Measurements from ENCODE around the gene BSN. TPM values are rescaled to one million over a fixed set of nuclear protein-coding genes. Genes with fewer than 3 reads are reported as not detected.

The BSN gene
- polyA plus RNA-seq, 2 of the 4 experiments (the other 2 are of a cell fraction): 0.04 to 0.08 TPM

DNA sequence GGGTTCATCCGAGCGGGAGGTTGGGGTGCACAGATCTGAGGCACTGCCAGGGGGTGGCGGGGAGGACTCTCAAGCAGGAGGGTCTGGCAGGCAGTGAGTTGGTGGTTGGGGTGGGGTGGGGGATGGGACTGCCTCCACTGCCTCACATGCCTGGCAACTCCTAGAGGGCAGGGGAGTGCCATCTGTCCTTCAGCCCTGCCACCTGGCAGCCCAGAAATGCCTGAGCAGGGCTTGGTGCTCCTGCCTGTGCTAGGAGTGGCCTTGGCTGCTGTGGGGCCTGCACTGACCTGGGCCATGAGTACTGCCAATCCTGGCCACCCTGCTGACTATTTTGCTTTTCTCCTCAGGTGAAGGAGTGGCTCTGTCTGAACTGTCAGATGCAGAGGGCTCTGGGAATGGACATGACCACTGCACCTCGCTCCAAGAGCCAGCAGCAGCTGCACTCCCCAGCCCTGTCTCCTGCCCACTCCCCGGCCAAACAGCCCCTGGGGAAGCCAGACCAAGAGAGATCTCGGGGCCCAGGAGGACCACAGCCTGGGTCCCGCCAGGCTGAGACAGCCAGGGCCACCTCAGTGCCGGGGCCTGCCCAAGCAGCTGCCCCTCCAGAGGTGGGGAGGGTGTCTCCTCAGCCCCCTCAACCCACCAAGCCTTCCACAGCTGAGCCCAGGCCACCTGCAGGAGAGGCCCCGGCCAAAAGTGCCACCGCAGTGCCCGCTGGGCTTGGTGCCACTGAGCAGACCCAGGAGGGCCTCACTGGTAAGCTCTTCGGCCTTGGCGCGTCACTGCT is 87.8 kb downstream of the BSN start:
- ChIA-PET POLR2A (no interaction called here), CTCF (interaction anchor here (1.3 kb wide), 1 partner anchor 30 kb away, joined by 5 read pairs; no protein-coding TSS in a partner anchor)
- no peak for DNase-seq (ENCODE audit: low read depth in 1 of 2, low spot score in 1 of 2)
- TF ChIP-seq FOXS1 (CRISPR knock-in tag; IDR thresholded peaks at IDR 0.05): no peak
- TF ChIP-seq SMC3 (IDR thresholded peaks at IDR 0.05): no peak
- TF ChIP-seq ELK1 (IDR thresholded peaks at IDR 0.05; ENCODE audit: low read depth, low read length): no peak
- TF ChIP-seq NFE2L2 (conservative IDR thresholded peaks at IDR 0.05; ENCODE audit: low read length): no peak
- no peak for TF ChIP-seq KDM1A (IDR thresholded peaks at IDR 0.05; ENCODE audit: low read depth)
- no peak for TF ChIP-seq HES2 (IDR thresholded peaks at IDR 0.05)
- TF ChIP-seq, protein P1, sequence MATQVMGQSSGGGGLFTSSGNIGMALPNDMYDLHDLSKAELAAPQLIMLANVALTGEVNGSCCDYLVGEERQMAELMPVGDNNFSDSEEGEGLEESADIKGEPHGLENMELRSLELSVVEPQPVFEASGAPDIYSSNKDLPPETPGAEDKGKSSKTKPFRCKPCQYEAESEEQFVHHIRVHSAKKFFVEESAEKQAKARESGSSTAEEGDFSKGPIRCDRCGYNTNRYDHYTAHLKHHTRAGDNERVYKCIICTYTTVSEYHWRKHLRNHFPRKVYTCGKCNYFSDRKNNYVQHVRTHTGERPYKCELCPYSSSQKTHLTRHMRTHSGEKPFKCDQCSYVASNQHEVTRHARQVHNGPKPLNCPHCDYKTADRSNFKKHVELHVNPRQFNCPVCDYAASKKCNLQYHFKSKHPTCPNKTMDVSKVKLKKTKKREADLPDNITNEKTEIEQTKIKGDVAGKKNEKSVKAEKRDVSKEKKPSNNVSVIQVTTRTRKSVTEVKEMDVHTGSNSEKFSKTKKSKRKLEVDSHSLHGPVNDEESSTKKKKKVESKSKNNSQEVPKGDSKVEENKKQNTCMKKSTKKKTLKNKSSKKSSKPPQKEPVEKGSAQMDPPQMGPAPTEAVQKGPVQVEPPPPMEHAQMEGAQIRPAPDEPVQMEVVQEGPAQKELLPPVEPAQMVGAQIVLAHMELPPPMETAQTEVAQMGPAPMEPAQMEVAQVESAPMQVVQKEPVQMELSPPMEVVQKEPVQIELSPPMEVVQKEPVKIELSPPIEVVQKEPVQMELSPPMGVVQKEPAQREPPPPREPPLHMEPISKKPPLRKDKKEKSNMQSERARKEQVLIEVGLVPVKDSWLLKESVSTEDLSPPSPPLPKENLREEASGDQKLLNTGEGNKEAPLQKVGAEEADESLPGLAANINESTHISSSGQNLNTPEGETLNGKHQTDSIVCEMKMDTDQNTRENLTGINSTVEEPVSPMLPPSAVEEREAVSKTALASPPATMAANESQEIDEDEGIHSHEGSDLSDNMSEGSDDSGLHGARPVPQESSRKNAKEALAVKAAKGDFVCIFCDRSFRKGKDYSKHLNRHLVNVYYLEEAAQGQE (IDR thresholded peaks at IDR 0.05): no peak
- Histone ChIP-seq H3K4me3 (no peak overlapping the region), H3K27ac (no peak overlapping the region), H3K9me3 (no peaks in the 10 kb centered on the region), H3K4me1 (peaks cover 10% of the 10 kb centered on the region; the same call in 2 of the 3 replicates), H3K4me2 (no peak overlapping the region)
- no peak for ATAC-seq
- FAIRE-seq: no peak
- 79% methylated on average over 6 of the region's 14 CpGs for WGBS (ENCODE audit: missing lambda C conversion rate)

GRCh38 chr3:49642708-49643145 is 88.5 kb downstream of the BSN start:
- WGBS (ENCODE audit: missing lambda C conversion rate): 60% methylated on average over 1 of the region's 9 CpGs
- ATAC-seq (no peak), DNase-seq (ENCODE audit: low read depth in 1 of 2, low spot score in 1 of 2) (no peak), FAIRE-seq (no peak)
- H3K27ac ChIP-seq: no peak overlapping the region
- H3K4me2 ChIP-seq: no peak overlapping the region
- ChIA-PET CTCF (interaction anchor here (1.3 kb wide), 1 partner anchor 29 kb away, joined by 5 read pairs; no protein-coding TSS in a partner anchor), POLR2A (no interaction called here)
- peaks cover 10% of the 10 kb centered on the region; the same call in 2 of the 3 replicates for H3K4me1 ChIP-seq
- H3K9me3 ChIP-seq: no peaks in the 10 kb centered on the region
- no peak overlapping the region for H3K4me3 ChIP-seq
- TF ChIP-seq ZNF302 (CRISPR knock-in tag; IDR thresholded peaks at IDR 0.05): no peak
- TF ChIP-seq FOSL2 (IDR thresholded peaks at IDR 0.05): no peak
- TF ChIP-seq FOSL2 (CRISPR knock-in tag; IDR thresholded peaks at IDR 0.05): no peak
- TF ChIP-seq RNF2 (IDR thresholded peaks at IDR 0.05; ENCODE audit: borderline replicate concordance, low read depth): no peak
- TF ChIP-seq KDM1A (IDR thresholded peaks at IDR 0.05; ENCODE audit: low read depth): no peak
- TF ChIP-seq, protein P2, sequence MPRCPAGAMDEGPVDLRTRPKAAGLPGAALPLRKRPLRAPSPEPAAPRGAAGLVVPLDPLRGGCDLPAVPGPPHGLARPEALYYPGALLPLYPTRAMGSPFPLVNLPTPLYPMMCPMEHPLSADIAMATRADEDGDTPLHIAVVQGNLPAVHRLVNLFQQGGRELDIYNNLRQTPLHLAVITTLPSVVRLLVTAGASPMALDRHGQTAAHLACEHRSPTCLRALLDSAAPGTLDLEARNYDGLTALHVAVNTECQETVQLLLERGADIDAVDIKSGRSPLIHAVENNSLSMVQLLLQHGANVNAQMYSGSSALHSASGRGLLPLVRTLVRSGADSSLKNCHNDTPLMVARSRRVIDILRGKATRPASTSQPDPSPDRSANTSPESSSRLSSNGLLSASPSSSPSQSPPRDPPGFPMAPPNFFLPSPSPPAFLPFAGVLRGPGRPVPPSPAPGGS (IDR thresholded peaks at IDR 0.05): no peak
- no peak for TF ChIP-seq GATA3 (IDR thresholded peaks at IDR 0.05; ENCODE audit: borderline replicate concordance)
- no peak for TF ChIP-seq JUN (IDR thresholded peaks at IDR 0.05)

- Histone ChIP-seq H3K4me1 (no peaks in the 10 kb centered on the region), H3K27ac (no peak overlapping the region), H3K4me3 (no peak overlapping the region), H3K4me2 (no peak overlapping the region), H3K9me3 (no peaks in the 10 kb centered on the region)
- 66% methylated on average over 7 of the region's 8 CpGs for WGBS (ENCODE audit: missing lambda C conversion rate)
- DNase-seq (ENCODE audit: low read depth in 1 of 2, low spot score in 1 of 2) (no peak), ATAC-seq (no peak), FAIRE-seq (no peak)
- ChIA-PET POLR2A (no interaction called here), CTCF (interaction anchor here (1.8 kb wide), 1 partner anchor 106 kb away, joined by 8 read pairs; no protein-coding TSS in a partner anchor)
- no peak for TF ChIP-seq MYC (IDR thresholded peaks at IDR 0.05; ENCODE audit: borderline replicate concordance, low read length)
- TF ChIP-seq E2F6 (IDR thresholded peaks at IDR 0.05; ENCODE audit: borderline replicate concordance, low read depth): no peak
- no peak for TF ChIP-seq EHMT2 (IDR thresholded peaks at IDR 0.05; ENCODE audit: low read depth)
- TF ChIP-seq FOSB (CRISPR knock-in tag; IDR thresholded peaks at IDR 0.05): no peak
- TF ChIP-seq GATA3 (IDR thresholded peaks at IDR 0.05; ENCODE audit: borderline replicate concordance): no peak
- TF ChIP-seq, protein P3, sequence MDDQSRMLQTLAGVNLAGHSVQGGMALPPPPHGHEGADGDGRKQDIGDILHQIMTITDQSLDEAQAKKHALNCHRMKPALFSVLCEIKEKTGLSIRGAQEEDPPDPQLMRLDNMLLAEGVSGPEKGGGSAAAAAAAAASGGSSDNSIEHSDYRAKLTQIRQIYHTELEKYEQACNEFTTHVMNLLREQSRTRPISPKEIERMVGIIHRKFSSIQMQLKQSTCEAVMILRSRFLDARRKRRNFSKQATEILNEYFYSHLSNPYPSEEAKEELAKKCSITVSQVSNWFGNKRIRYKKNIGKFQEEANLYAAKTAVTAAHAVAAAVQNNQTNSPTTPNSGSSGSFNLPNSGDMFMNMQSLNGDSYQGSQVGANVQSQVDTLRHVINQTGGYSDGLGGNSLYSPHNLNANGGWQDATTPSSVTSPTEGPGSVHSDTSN (IDR thresholded peaks at IDR 0.05): no peak
- TF ChIP-seq USF2 (IDR thresholded peaks at IDR 0.05): no peak
- no peak for TF ChIP-seq JUN (IDR thresholded peaks at IDR 0.05)
- no peak for TF ChIP-seq KDM5A (IDR thresholded peaks at IDR 0.05)
- TF ChIP-seq FOSL2 (IDR thresholded peaks at IDR 0.05): no peak
- no peak for TF ChIP-seq FOSL2 (CRISPR knock-in tag; IDR thresholded peaks at IDR 0.05)
These were observed 90.4 kb downstream of the BSN start for GRCh38 chr3:49644684-49645083.
